Astrocyte (in vitro differentiated cells and primary cell): ENCODE results near the gene GKAP1. TPM values are rescaled to one million over a fixed set of nuclear protein-coding genes. Genes with fewer than 3 reads are reported as not detected.

Experiments
- DNase-seq: peaks from one replicate; pipeline ENCODE4 v3.0.0-alpha.2; 2010; ENCODE audit warnings: low read depth
- FAIRE-seq: peaks from 2 replicates; lab custom pipeline; 2011; peaks lifted over from hg19 to GRCh38; lab: Jason Lieb, UNC
- H2AFZ ChIP-seq: 2 replicates; pipeline ENCODE4 v1.6.0; 2012; ENCODE audit warnings: low read depth, low read length, inconsistent platforms
- H3K27ac ChIP-seq: 2 replicates; pipeline ENCODE4 v1.5.1; 2011; ENCODE audit warnings: low read depth, low read length, inconsistent platforms
- H3K27me3 ChIP-seq: 2 replicates; pipeline ENCODE4 v1.6.0; 2011; ENCODE audit warnings: low read length, inconsistent platforms; ENCODE audit not compliant: insufficient read depth
- H3K36me3 ChIP-seq: 2 replicates; pipeline ENCODE4 v1.5.1; 2011; ENCODE audit warnings: low read length, inconsistent platforms; ENCODE audit not compliant: insufficient read depth
- H3K4me1 ChIP-seq: 2 replicates; pipeline ENCODE4 v1.5.1; 2011; ENCODE audit warnings: low read length, inconsistent platforms; ENCODE audit not compliant: insufficient read depth
- H3K4me2 ChIP-seq: 2 replicates; pipeline ENCODE4 v1.6.0; 2012; ENCODE audit warnings: low read length, inconsistent platforms
- H3K4me3 ChIP-seq: 2 replicates; pipeline ENCODE4 v1.5.1; 2011; ENCODE audit warnings: low read depth, mild to moderate bottlenecking, low read length, inconsistent platforms; ENCODE audit not compliant: insufficient read depth
- H3K79me2 ChIP-seq: 2 replicates; pipeline ENCODE4 v1.6.0; 2012; ENCODE audit warnings: mild to moderate bottlenecking, low read length, inconsistent platforms; ENCODE audit not compliant: insufficient read depth
- H3K9ac ChIP-seq: 2 replicates; pipeline ENCODE4 v1.6.0; 2012; ENCODE audit warnings: mild to moderate bottlenecking, low read length, inconsistent platforms
- H3K9me3 ChIP-seq: 2 replicates; pipeline ENCODE4 v1.5.1; 2012; ENCODE audit warnings: low read depth, mild to moderate bottlenecking, low read length, inconsistent platforms; ENCODE audit not compliant: insufficient read depth
- H4K20me1 ChIP-seq: 2 replicates; pipeline ENCODE4 v1.6.0; 2012; ENCODE audit warnings: low read length, inconsistent platforms; ENCODE audit not compliant: insufficient read depth
- H3K27ac Mint-ChIP-seq: one replicate; pipeline ENCODE4 v1.8.0; 2021; ENCODE audit warnings: mild to moderate bottlenecking, mixed read lengths; ENCODE audit not compliant: unreplicated experiment
- H3K27me3 Mint-ChIP-seq: one replicate; pipeline ENCODE4 v1.8.0; 2021; ENCODE audit warnings: low read depth, mixed read lengths; ENCODE audit not compliant: unreplicated experiment
- H3K36me3 Mint-ChIP-seq: one replicate; pipeline ENCODE4 v1.8.0; 2021; ENCODE audit warnings: low read depth, mixed read lengths; ENCODE audit not compliant: unreplicated experiment
- H3K4me1 Mint-ChIP-seq: one replicate; pipeline ENCODE4 v1.8.0; 2021; ENCODE audit warnings: low read depth, mixed read lengths; ENCODE audit not compliant: unreplicated experiment
- H3K4me3 Mint-ChIP-seq: one replicate; pipeline ENCODE4 v1.8.0; 2021; ENCODE audit warnings: mild to moderate bottlenecking, moderate library complexity, mixed read lengths; ENCODE audit not compliant: unreplicated experiment
- H3K9me3 Mint-ChIP-seq: one replicate; pipeline ENCODE4 v1.8.0; 2021; ENCODE audit warnings: mild to moderate bottlenecking, mixed read lengths; ENCODE audit not compliant: unreplicated experiment
- CTCF ChIP-seq: IDR thresholded peaks from 2 replicates; pipeline ENCODE4 v1.5.1; 2011; ENCODE audit warnings: low read depth, mild to moderate bottlenecking, inconsistent platforms, low read length, moderate library complexity; ENCODE audit not compliant: insufficient read depth
- EZH2 ChIP-seq: IDR thresholded peaks from 2 replicates; pipeline ENCODE4 v1.6.1; 2012; ENCODE audit warnings: mild to moderate bottlenecking, low read length, inconsistent platforms; ENCODE audit not compliant: insufficient read depth
- total RNA-seq: library from RNA; stranded (reverse); gene quantifications from 2 replicates; pipeline ENCODE4 v1.2.1, GENCODE V29; 2021

GKAP1 gene
- total RNA-seq, 1 donor from 2014 or later: 1.2 TPM

GRCh38 chr9:83715794-83716193 is 101.8 kb downstream of the GKAP1 start:
- H3K9me3 Mint-ChIP-seq: peaks cover 4% of the 10 kb centered on the region
- H3K4me3 ChIP-seq: no peak overlapping the region
- H3K9me3 ChIP-seq: no peaks in the 10 kb centered on the region
- H2AFZ ChIP-seq: no peak overlapping the region
- no peak overlapping the region for H3K27ac Mint-ChIP-seq
- H3K4me1 ChIP-seq: no peaks in the 10 kb centered on the region
- no peak overlapping the region for H3K4me2 ChIP-seq
- FAIRE-seq: no peak
- H3K27me3 Mint-ChIP-seq: no peaks in the 10 kb centered on the region
- no peaks in the 10 kb centered on the region for H3K79me2 ChIP-seq
- no peaks in the 10 kb centered on the region for H3K27me3 ChIP-seq
- TF ChIP-seq EZH2 (no peak), CTCF (no peak)
- H3K4me3 Mint-ChIP-seq: no peak overlapping the region
- no peak for DNase-seq
- H4K20me1 ChIP-seq: no peaks in the 10 kb centered on the region
- no peaks in the 10 kb centered on the region for H3K4me1 Mint-ChIP-seq
- H3K36me3 ChIP-seq: no peaks in the 10 kb centered on the region
- no peaks in the 10 kb centered on the region for H3K36me3 Mint-ChIP-seq
- no peak overlapping the region for H3K27ac ChIP-seq
- no peak overlapping the region for H3K9ac ChIP-seq

- H3K4me2 ChIP-seq: no peak overlapping the region
- H3K9ac ChIP-seq: no peak overlapping the region
- H4K20me1 ChIP-seq: no peaks in the 10 kb centered on the region
- H3K36me3 ChIP-seq: no peaks in the 10 kb centered on the region
- H3K4me1 ChIP-seq: no peaks in the 10 kb centered on the region
- FAIRE-seq (no peak), DNase-seq (no peak)
- no peaks in the 10 kb centered on the region for H3K27me3 Mint-ChIP-seq
- no peaks in the 10 kb centered on the region for H3K79me2 ChIP-seq
- H3K36me3 Mint-ChIP-seq: no peaks in the 10 kb centered on the region
- no peak for TF ChIP-seq CTCF
- TF ChIP-seq EZH2: no peak
- peaks cover 4% of the 10 kb centered on the region for H3K9me3 Mint-ChIP-seq
- H3K27me3 ChIP-seq: no peaks in the 10 kb centered on the region
- no peaks in the 10 kb centered on the region for H3K4me1 Mint-ChIP-seq
- no peaks in the 10 kb centered on the region for H3K9me3 ChIP-seq
- H3K4me3 Mint-ChIP-seq: no peak overlapping the region
- H3K27ac ChIP-seq: no peak overlapping the region
- no peak overlapping the region for H3K4me3 ChIP-seq
- H3K27ac Mint-ChIP-seq: no peak overlapping the region
- H2AFZ ChIP-seq: no peak overlapping the region
Observed at GRCh38 chr9:83715221-83715620, 102.3 kb downstream of the GKAP1 start.

- Mint-ChIP-seq H3K27me3 (no peaks in the 10 kb centered on the region), H3K9me3 (peaks cover 4% of the 10 kb centered on the region), H3K4me3 (no peak overlapping the region), H3K27ac (no peak overlapping the region), H3K36me3 (no peaks in the 10 kb centered on the region), H3K4me1 (no peaks in the 10 kb centered on the region)
- Histone ChIP-seq H3K4me3 (no peak overlapping the region), H3K4me1 (no peaks in the 10 kb centered on the region), H3K36me3 (no peaks in the 10 kb centered on the region), H3K4me2 (no peak overlapping the region), H4K20me1 (no peaks in the 10 kb centered on the region), H2AFZ (no peak overlapping the region), H3K79me2 (peaks cover 3% of the 10 kb centered on the region), H3K9me3 (no peaks in the 10 kb centered on the region), H3K27me3 (no peaks in the 10 kb centered on the region), H3K9ac (no peak overlapping the region), H3K27ac (no peak overlapping the region)
- FAIRE-seq: no peak
- TF ChIP-seq CTCF (peak; percentile 23), EZH2 (no peak)
- no peak for DNase-seq
Observed at GRCh38 chr9:83714329-83714728, 103.2 kb downstream of the GKAP1 start.
